ENCODE measurements around the gene DNAJC6. TPM values are rescaled to one million over a fixed set of nuclear protein-coding genes. Genes with fewer than 3 reads are reported as not detected.

DNAJC6 gene
- total and polyA plus RNA-seq, 7 experiments from 2014 or later, result 0.22 to 7.0 (median 1.8) TPM

DNA sequence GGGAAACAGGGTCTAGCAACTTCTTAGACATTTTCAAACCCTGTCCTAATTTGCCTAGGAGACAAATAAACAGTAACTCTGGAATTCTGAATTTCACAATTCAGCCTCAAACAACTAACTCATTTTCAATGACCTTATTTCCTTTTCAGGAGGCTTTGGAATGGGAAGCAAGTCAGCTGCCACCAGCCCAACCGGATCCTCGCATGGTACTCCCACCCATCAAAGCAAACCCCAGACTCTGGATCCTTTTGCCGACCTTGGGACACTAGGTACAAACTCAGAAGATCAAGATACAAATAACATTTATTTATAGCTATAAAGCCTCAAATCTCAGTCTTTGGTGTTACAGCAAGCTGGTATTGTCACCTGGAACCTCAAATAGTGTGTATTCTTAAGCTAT, 92.3 kb downstream of the DNAJC6 start:
- Histone ChIP-seq H3K27ac (ENCODE audit: low read depth, low read length) (no peak overlapping the region), H3K4me3 (ENCODE audit: low read length) (no peak overlapping the region), H3K4me1 (ENCODE audit: control insufficient read depth in 2 of 2, insufficient read depth in 2 of 2, low read length in 2 of 2) (no peaks in the 10 kb centered on the region), H3K36me3 (ENCODE audit: control insufficient read depth in 2 of 3, insufficient read depth in 3 of 3, low read length in 3 of 3) (no peaks in the 10 kb centered on the region), H3K9me3 (ENCODE audit: control insufficient read depth in 2 of 3, low read length in 3 of 3) (no peaks in the 10 kb centered on the region), H3K27me3 (ENCODE audit: control insufficient read depth in 2 of 2, insufficient read depth in 2 of 2, low read length in 2 of 2) (no peaks in the 10 kb centered on the region)
- intact Hi-C loops (cut with micrococcal nuclease), result no loop called here
- Mint-ChIP-seq H3K4me3 (no peak overlapping the region), H3K27me3 (peaks cover 0 to 11% (median 4%) of the 10 kb centered on the region in 5 donors), H3K4me1 (peaks cover 0 to 25% (median 0%) of the 10 kb centered on the region in 7 donors), H3K9me3 (peaks cover 0 to 3% (median 0%) of the 10 kb centered on the region in 11 donors), H3K27ac (no peak overlapping the region), H3K36me3 (peaks cover 0 to 35% (median 6%) of the 10 kb centered on the region in 5 donors)
- DNase-seq, result no peak
- CTCF ChIA-PET, result interaction anchor here (0.7 kb wide), 1 partner anchor 828 kb away, joined by 3 read pairs; no protein-coding TSS in a partner anchor
- POLR2A ChIA-PET, result interaction anchor here (0.7 kb wide), 1 partner anchor 13 kb away, joined by 3 read pairs; no protein-coding TSS in a partner anchor
- no peak for ATAC-seq

DNA sequence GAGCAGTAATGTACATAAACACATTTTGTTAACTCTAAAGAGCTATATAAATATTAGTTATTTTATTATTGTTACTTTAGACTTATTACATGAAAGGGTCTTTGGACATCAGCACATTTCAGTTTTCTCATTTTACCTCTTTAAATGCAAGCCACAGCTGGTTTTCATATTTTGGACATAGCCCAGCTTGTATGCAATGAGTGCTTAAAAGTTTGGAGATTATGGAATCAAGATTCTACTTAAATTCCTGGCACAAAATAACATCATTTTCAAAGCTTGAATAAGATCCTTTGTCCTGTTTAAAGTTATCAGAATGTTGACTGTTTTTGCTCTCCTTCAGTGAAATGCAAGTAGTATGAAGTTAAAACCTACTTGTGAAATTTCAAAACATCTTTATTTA, 95.6 kb downstream of the DNAJC6 start:
- no peak overlapping the region for H3K4me3 ChIP-seq (ENCODE audit: low read length)
- H3K27me3 ChIP-seq (ENCODE audit: control insufficient read depth in 2 of 2, insufficient read depth in 2 of 2, low read length in 2 of 2), result no peaks in the 10 kb centered on the region
- no peaks in the 10 kb centered on the region for H3K36me3 ChIP-seq (ENCODE audit: control insufficient read depth in 2 of 3, insufficient read depth in 3 of 3, low read length in 3 of 3)
- no peaks in the 10 kb centered on the region for H3K4me1 ChIP-seq (ENCODE audit: control insufficient read depth in 2 of 2, insufficient read depth in 2 of 2, low read length in 2 of 2)
- ChIA-PET POLR2A (no interaction called here), CTCF (no interaction called here)
- no peaks in the 10 kb centered on the region for H3K9me3 ChIP-seq (ENCODE audit: control insufficient read depth in 2 of 3, low read length in 3 of 3)
- Mint-ChIP-seq H3K4me3 (no peak overlapping the region), H3K27ac (no peak overlapping the region), H3K36me3 (peaks cover 5 to 29% (median 19%) of the 10 kb centered on the region in 5 donors), H3K9me3 (peaks cover 0 to 7% (median 2%) of the 10 kb centered on the region in 11 donors), H3K4me1 (peaks cover 0 to 4% (median 0%) of the 10 kb centered on the region in 7 donors), H3K27me3 (peaks cover 0 to 11% (median 4%) of the 10 kb centered on the region in 5 donors)
- DNase-seq (no peak), ATAC-seq (no peak)
- H3K27ac ChIP-seq (ENCODE audit: low read depth, low read length), result no peak overlapping the region
- intact Hi-C loops (cut with micrococcal nuclease), result no loop called here

DNA sequence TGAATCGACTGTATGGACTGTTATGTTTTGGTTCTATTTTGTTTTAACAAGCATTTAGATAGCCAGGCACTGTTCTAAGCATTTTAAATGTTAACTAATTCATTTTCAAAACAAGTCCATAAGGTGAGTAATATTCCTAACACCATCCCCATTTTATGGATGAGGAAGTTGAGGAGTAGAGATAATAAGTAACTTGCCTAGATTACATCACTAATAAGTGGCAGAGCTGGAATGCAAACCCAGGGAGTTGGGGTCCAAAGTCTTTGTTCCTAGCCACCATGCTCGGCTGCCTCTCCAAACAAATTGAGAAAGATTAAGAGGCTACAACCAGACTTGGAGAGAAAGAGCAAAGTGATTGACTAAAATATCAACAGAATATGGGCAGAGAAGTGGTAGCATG, 98.5 kb downstream of the DNAJC6 start:
- Histone ChIP-seq H3K27ac (ENCODE audit: low read depth, low read length) (no peak overlapping the region), H3K36me3 (ENCODE audit: control insufficient read depth in 2 of 3, insufficient read depth in 3 of 3, low read length in 3 of 3) (no peaks in the 10 kb centered on the region), H3K4me3 (ENCODE audit: low read length) (no peak overlapping the region), H3K9me3 (ENCODE audit: control insufficient read depth in 2 of 3, low read length in 3 of 3) (no peaks in the 10 kb centered on the region), H3K4me1 (ENCODE audit: control insufficient read depth in 2 of 2, insufficient read depth in 2 of 2, low read length in 2 of 2) (no peaks in the 10 kb centered on the region), H3K27me3 (ENCODE audit: control insufficient read depth in 2 of 2, insufficient read depth in 2 of 2, low read length in 2 of 2) (no peaks in the 10 kb centered on the region)
- DNase-seq, result no peak
- H3K4me1 Mint-ChIP-seq, result peaks cover 0 to 2% (median 0%) of the 10 kb centered on the region in 7 donors
- POLR2A ChIA-PET, result no interaction called here
- CTCF ChIA-PET, result no interaction called here
- no peak overlapping the region for H3K27ac Mint-ChIP-seq
- no peak for ATAC-seq
- peaks cover 16 to 33% (median 26%) of the 10 kb centered on the region in 5 donors for H3K36me3 Mint-ChIP-seq
- intact Hi-C loops (cut with micrococcal nuclease), result no loop called here
- H3K4me3 Mint-ChIP-seq, result no peak overlapping the region
- H3K9me3 Mint-ChIP-seq, result peaks cover 0 to 8% (median 2%) of the 10 kb centered on the region in 11 donors
- peaks cover 2 to 14% (median 7%) of the 10 kb centered on the region in 5 donors for H3K27me3 Mint-ChIP-seq

DNA sequence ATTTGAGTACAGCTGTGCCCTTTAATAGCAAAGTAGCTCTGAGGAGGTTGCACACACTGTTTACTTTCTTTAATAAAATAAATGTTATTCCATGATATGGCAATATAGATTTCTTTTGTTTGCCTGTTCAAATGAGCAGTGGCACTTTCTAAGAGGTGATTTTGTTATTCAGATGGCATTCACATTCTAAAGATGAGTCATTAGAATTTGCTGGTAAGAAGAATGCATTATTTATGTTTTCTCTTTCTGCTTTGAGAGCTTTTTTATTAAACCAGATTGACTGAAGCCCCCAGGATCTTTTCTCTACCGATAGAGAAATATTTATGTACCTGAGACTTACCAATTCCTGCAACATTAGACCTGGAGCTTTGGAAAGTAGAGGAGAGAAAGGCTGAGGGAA, 100.0 kb downstream of the DNAJC6 start:
- no peak for ATAC-seq
- Histone ChIP-seq H3K27ac (ENCODE audit: low read depth, low read length) (no peak overlapping the region), H3K27me3 (ENCODE audit: control insufficient read depth in 2 of 2, insufficient read depth in 2 of 2, low read length in 2 of 2) (no peaks in the 10 kb centered on the region), H3K4me3 (ENCODE audit: low read length) (no peak overlapping the region), H3K9me3 (ENCODE audit: control insufficient read depth in 2 of 3, low read length in 3 of 3) (no peaks in the 10 kb centered on the region), H3K36me3 (ENCODE audit: control insufficient read depth in 2 of 3, insufficient read depth in 3 of 3, low read length in 3 of 3) (no peaks in the 10 kb centered on the region), H3K4me1 (ENCODE audit: control insufficient read depth in 2 of 2, insufficient read depth in 2 of 2, low read length in 2 of 2) (no peaks in the 10 kb centered on the region)
- no peak overlapping the region for H3K4me3 Mint-ChIP-seq
- H3K9me3 Mint-ChIP-seq, result peaks cover 0 to 8% (median 2%) of the 10 kb centered on the region in 11 donors
- DNase-seq, result no peak
- ChIA-PET POLR2A (no interaction called here), CTCF (no interaction called here)
- no peak overlapping the region for H3K27ac Mint-ChIP-seq
- H3K36me3 Mint-ChIP-seq, result peaks cover 16 to 33% (median 26%) of the 10 kb centered on the region in 5 donors
- intact Hi-C loops (cut with micrococcal nuclease), result no loop called here
- H3K4me1 Mint-ChIP-seq, result peaks cover 0 to 2% (median 0%) of the 10 kb centered on the region in 7 donors
- H3K27me3 Mint-ChIP-seq, result peaks cover 6 to 14% (median 7%) of the 10 kb centered on the region in 5 donors

DNA sequence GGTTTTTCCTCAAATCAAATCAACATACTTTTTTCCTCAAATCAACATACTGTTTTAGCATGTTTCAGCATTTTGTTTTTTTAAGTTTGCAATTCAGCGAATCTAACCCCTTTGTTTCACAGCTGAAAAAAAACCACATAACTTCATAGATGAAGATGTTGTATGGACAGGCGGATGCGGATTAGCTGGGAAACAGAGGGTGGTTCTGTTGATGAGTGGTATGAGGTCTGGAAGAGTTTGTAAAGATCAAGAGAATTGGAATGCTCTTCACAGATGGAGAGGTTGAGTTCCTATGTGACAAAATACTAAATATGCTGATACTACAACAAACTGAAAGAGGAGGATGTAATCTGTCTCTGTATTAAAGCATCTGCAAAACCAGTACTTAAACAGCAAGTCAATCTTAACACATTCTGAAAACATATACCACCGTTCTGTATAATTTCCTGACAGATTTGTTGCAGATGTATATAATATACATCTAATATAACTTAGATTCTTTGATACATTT, 100.5 kb downstream of the DNAJC6 start:
- H3K27me3 Mint-ChIP-seq, result peaks cover 6 to 14% (median 7%) of the 10 kb centered on the region in 5 donors
- no peaks in the 10 kb centered on the region for H3K4me1 ChIP-seq (ENCODE audit: control insufficient read depth in 2 of 2, insufficient read depth in 2 of 2, low read length in 2 of 2)
- intact Hi-C loops (cut with micrococcal nuclease), result no loop called here
- peaks cover 16 to 33% (median 26%) of the 10 kb centered on the region in 5 donors for H3K36me3 Mint-ChIP-seq
- ChIA-PET CTCF (no interaction called here), POLR2A (no interaction called here)
- H3K9me3 Mint-ChIP-seq, result peaks cover 0 to 8% (median 2%) of the 10 kb centered on the region in 11 donors
- no peak overlapping the region for H3K4me3 ChIP-seq (ENCODE audit: low read length)
- H3K27ac ChIP-seq (ENCODE audit: low read depth, low read length), result no peak overlapping the region
- no peaks in the 10 kb centered on the region for H3K27me3 ChIP-seq (ENCODE audit: control insufficient read depth in 2 of 2, insufficient read depth in 2 of 2, low read length in 2 of 2)
- ATAC-seq (no peak), DNase-seq (no peak)
- peaks cover 0 to 2% (median 0%) of the 10 kb centered on the region in 7 donors for H3K4me1 Mint-ChIP-seq
- H3K9me3 ChIP-seq (ENCODE audit: control insufficient read depth in 2 of 3, low read length in 3 of 3), result no peaks in the 10 kb centered on the region
- no peak overlapping the region for H3K4me3 Mint-ChIP-seq
- no peaks in the 10 kb centered on the region for H3K36me3 ChIP-seq (ENCODE audit: control insufficient read depth in 2 of 3, insufficient read depth in 3 of 3, low read length in 3 of 3)
- H3K27ac Mint-ChIP-seq, result no peak overlapping the region

DNA sequence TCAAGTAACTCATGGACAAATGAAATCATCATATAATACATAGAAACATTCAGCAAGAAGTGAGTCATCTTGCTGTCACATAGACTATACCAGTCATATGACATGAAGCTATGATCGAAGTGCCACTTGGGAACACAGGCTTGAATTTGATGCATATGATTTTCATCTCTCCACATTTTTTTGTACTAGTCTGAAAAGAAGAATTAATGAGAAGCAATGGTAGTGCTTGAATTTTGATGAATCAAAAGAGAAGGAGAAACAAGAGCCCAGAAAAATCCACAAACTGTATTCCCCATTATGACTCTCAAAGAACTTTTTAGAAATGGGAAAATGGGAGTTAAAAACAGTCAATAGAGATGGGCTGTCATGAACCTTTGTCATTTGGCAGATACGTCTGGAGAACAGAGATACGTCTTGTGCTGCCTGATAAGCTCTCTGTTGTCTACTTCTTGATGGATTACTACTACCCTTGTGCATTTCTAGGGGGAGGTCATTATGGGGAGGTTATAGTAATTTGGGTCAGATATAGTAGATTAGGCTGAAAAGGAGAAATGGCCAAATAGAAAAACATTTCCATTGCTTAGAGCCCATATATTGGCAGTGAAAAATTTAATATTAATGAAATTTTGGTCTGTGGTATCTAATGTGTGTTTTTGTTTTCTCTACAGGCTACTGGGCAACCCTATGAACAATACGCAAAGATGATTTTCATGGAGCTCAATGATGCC, 103.1 kb downstream of the DNAJC6 start:
- ChIA-PET POLR2A (no interaction called here), CTCF (interaction anchor here (0.6 kb wide), 1 partner anchor 1180 kb away, joined by 3 read pairs; no protein-coding TSS in a partner anchor)
- intact Hi-C loops (cut with micrococcal nuclease), result no loop called here
- H3K36me3 Mint-ChIP-seq, result peaks cover 15 to 28% (median 21%) of the 10 kb centered on the region in 5 donors
- Histone ChIP-seq H3K4me3 (ENCODE audit: low read length) (no peak overlapping the region), H3K4me1 (ENCODE audit: control insufficient read depth in 2 of 2, insufficient read depth in 2 of 2, low read length in 2 of 2) (no peaks in the 10 kb centered on the region), H3K36me3 (ENCODE audit: control insufficient read depth in 2 of 3, insufficient read depth in 3 of 3, low read length in 3 of 3) (no peaks in the 10 kb centered on the region), H3K27me3 (ENCODE audit: control insufficient read depth in 2 of 2, insufficient read depth in 2 of 2, low read length in 2 of 2) (no peaks in the 10 kb centered on the region), H3K27ac (ENCODE audit: low read depth, low read length) (no peak overlapping the region), H3K9me3 (ENCODE audit: control insufficient read depth in 2 of 3, low read length in 3 of 3) (no peaks in the 10 kb centered on the region)
- ATAC-seq (no peak), DNase-seq (no peak)
- H3K4me3 Mint-ChIP-seq, result no peak overlapping the region
- peaks cover 0 to 14% (median 7%) of the 10 kb centered on the region in 5 donors for H3K27me3 Mint-ChIP-seq
- peaks cover 0 to 4% (median 0%) of the 10 kb centered on the region in 7 donors for H3K4me1 Mint-ChIP-seq
- H3K9me3 Mint-ChIP-seq, result peaks cover 0 to 8% (median 1%) of the 10 kb centered on the region in 11 donors
- H3K27ac Mint-ChIP-seq, result no peak overlapping the region

Measured in naive thymus-derived CD4-positive, alpha-beta T cell (primary cell).